GM23248 (cell line): ENCODE data around the gene LRAT. TPM values are rescaled to one million over a fixed set of nuclear protein-coding genes. Genes with fewer than 3 reads are reported as not detected.

Experiments
- DNase-seq: peaks from one replicate; pipeline ENCODE4 v3.0.0-alpha.2; 2015
- H2AFZ ChIP-seq: fragments of 200-600 bp; sonication (generic); 2 replicates; pipeline ENCODE4 v1.6.1; 2016; ENCODE audit warnings: antibody characterized with exemption
- H3F3A ChIP-seq: fragments of 200-600 bp; sonication (generic); 2 replicates; pipeline ENCODE4 v1.6.1; 2016; ENCODE audit warnings: mild to moderate bottlenecking, antibody characterized with exemption, mixed run types; ENCODE audit not compliant: insufficient read depth
- H3K27ac ChIP-seq: fragments of 200-600 bp; sonication (generic); 2 replicates; pipeline ENCODE4 v1.5.1; 2016; ENCODE audit warnings: mild to moderate bottlenecking
- H3K27me3 ChIP-seq: fragments of 200-600 bp; sonication (generic); replicated peaks from 2 replicates; pipeline ENCODE4 v1.6.1; 2016; ENCODE audit warnings: mild to moderate bottlenecking; ENCODE audit not compliant: insufficient read depth
- H3K36me3 ChIP-seq: fragments of 200-600 bp; sonication (generic); 2 replicates; pipeline ENCODE4 v1.6.1; 2016; ENCODE audit warnings: low read depth, mild to moderate bottlenecking
- H3K4me1 ChIP-seq: fragments of 200-600 bp; sonication (generic); 2 replicates; pipeline ENCODE4 v1.6.1; 2016; ENCODE audit warnings: mild to moderate bottlenecking; ENCODE audit not compliant: insufficient read depth
- H3K4me2 ChIP-seq: fragments of 200-600 bp; sonication (generic); one replicate; pipeline ENCODE4 v1.6.1; 2016; ENCODE audit warnings: mild to moderate bottlenecking; ENCODE audit not compliant: unreplicated experiment
- H3K4me3 ChIP-seq: fragments of 200-600 bp; sonication (generic); 2 replicates; pipeline ENCODE4 v1.5.1; 2016; ENCODE audit warnings: mild to moderate bottlenecking
- H3K79me2 ChIP-seq: fragments of 200-600 bp; sonication (generic); 2 replicates; pipeline ENCODE4 v1.6.1; 2016; ENCODE audit warnings: mild to moderate bottlenecking; ENCODE audit not compliant: insufficient read depth
- H3K9ac ChIP-seq: fragments of 200-600 bp; sonication (generic); 2 replicates; pipeline ENCODE4 v1.6.1; 2016; ENCODE audit warnings: mild to moderate bottlenecking
- H3K9me2 ChIP-seq: fragments of 200-600 bp; sonication (generic); 2 replicates; pipeline ENCODE4 v1.6.1; 2016; ENCODE audit warnings: mixed run types, mild to moderate bottlenecking, moderate library complexity; ENCODE audit not compliant: insufficient read depth
- H3K9me3 ChIP-seq: fragments of 200-600 bp; sonication (generic); one replicate; pipeline ENCODE4 v1.6.1; 2017; ENCODE audit warnings: low read depth
- H4K20me1 ChIP-seq: fragments of 200-600 bp; sonication (generic); 2 replicates; pipeline ENCODE4 v1.6.0; 2016; ENCODE audit not compliant: insufficient read depth
- EZH2 ChIP-seq: fragments of 200-600 bp; sonication (generic); IDR thresholded peaks from 2 replicates; pipeline ENCODE4 v1.6.1; 2018; ENCODE audit warnings: antibody characterized with exemption, mild to moderate bottlenecking; ENCODE audit not compliant: insufficient read depth, poor library complexity, severe bottlenecking
- EZH2phosphoT487 ChIP-seq: fragments of 200-600 bp; sonication (generic); IDR thresholded peaks from 2 replicates; pipeline ENCODE4 v1.6.1; 2018; ENCODE audit warnings: antibody characterized with exemption, moderate library complexity, mild to moderate bottlenecking, low read depth; ENCODE audit not compliant: insufficient read depth
- WGBS, 2 experiments: methylation state at CpG; one replicate each; pipeline ENCODE4 v1.1.6; 2015 to 2017; ENCODE audit warnings: low lambda C conversion rate in 2 of 2, low coverage in 1 of 2; ENCODE audit errors: missing lambda C conversion rate in 2 of 2; 5-methylcytosine and 5-hydroxymethylcytosine counted together
- in situ Hi-C: fragments of 300-500 bp; cut with MboI; formaldehyde crosslinking; loops from 2 replicates; pipeline ENCODE4 v1.15.0; 2020
- polyA plus RNA-seq: library from polyadenylated mRNA; unstranded; fragments of >200 nt; fragmentation: Nextera tagmentation; extraction: Ambion mirVana; gene quantifications from 2 replicates; pipeline ENCODE4 v1.2.1, GENCODE V29; 2016
- total RNA-seq: library from RNA; depleted of rRNA; stranded (reverse); fragments of >200 nt; shearing (Covaris generic); gene quantifications from 2 replicates; pipeline ENCODE4 v1.2.3, GENCODE V29; 2014

The LRAT gene
- total and polyA plus RNA-seq, 2 experiments from 2014 or later, result 0.13 TPM; not detected in 1

GRCh38 chr4:154714339-154715040 is 29.3 kb upstream of the LRAT start:
- Histone ChIP-seq H3F3A (no peaks in the 10 kb centered on the region), H3K9me2 (no peaks in the 10 kb centered on the region), H2AFZ (no peak overlapping the region), H3K36me3 (no peaks in the 10 kb centered on the region), H3K4me1 (no peaks in the 10 kb centered on the region), H3K9me3 (no peaks in the 10 kb centered on the region), H4K20me1 (no peaks in the 10 kb centered on the region), H3K79me2 (no peaks in the 10 kb centered on the region), H3K9ac (no peak overlapping the region), H3K27ac (no peak overlapping the region), H3K4me3 (no peak overlapping the region), H3K4me2 (no peak overlapping the region), H3K27me3 (no peaks in the 10 kb centered on the region; the same call in 1 of the 2 replicates)
- TF ChIP-seq EZH2phosphoT487 (no peak), EZH2 (no peak)
- WGBS, 2 experiments, result 13 to 18% methylated on average over 4 of the region's 4 CpGs
- in situ Hi-C loops, result no loop called here
- DNase-seq, result no peak

- Histone ChIP-seq H3K27me3 (no peaks in the 10 kb centered on the region; the same call in 1 of the 2 replicates), H4K20me1 (no peaks in the 10 kb centered on the region), H3K4me3 (no peak overlapping the region), H2AFZ (no peak overlapping the region), H3K4me1 (no peaks in the 10 kb centered on the region), H3K79me2 (no peaks in the 10 kb centered on the region), H3K9me3 (no peaks in the 10 kb centered on the region), H3K9ac (no peak overlapping the region), H3K27ac (no peak overlapping the region), H3K36me3 (no peaks in the 10 kb centered on the region), H3F3A (no peaks in the 10 kb centered on the region), H3K4me2 (no peak overlapping the region), H3K9me2 (no peaks in the 10 kb centered on the region)
- no peak for TF ChIP-seq EZH2
- peak; percentile 45 for DNase-seq
- in situ Hi-C loops, result no loop called here
- WGBS, 2 experiments, result 19 to 21% methylated on average over 4 of the region's 4 CpGs
Observed at GRCh38 chr4:154719087-154719486, 24.7 kb upstream of the LRAT start.

- WGBS, 2 experiments, result 41 to 43% methylated on average over 2 of the region's 2 CpGs
- in situ Hi-C loops, result no loop called here
- no peaks in the 10 kb centered on the region for H3K4me1 ChIP-seq
- no peak overlapping the region for H3K4me2 ChIP-seq
- TF ChIP-seq EZH2 (no peak), EZH2phosphoT487 (no peak)
- no peak overlapping the region for H2AFZ ChIP-seq
- DNase-seq, result no peak
- no peaks in the 10 kb centered on the region for H3K9me2 ChIP-seq
- no peak overlapping the region for H3K4me3 ChIP-seq
- H3K79me2 ChIP-seq, result no peaks in the 10 kb centered on the region
- no peaks in the 10 kb centered on the region for H3K9me3 ChIP-seq
- no peaks in the 10 kb centered on the region for H4K20me1 ChIP-seq
- no peak overlapping the region for H3K9ac ChIP-seq
- H3K27ac ChIP-seq, result no peak overlapping the region
- no peaks in the 10 kb centered on the region for H3K36me3 ChIP-seq
- no peaks in the 10 kb centered on the region; the same call in 1 of the 2 replicates for H3K27me3 ChIP-seq
- no peaks in the 10 kb centered on the region for H3F3A ChIP-seq
Observed at GRCh38 chr4:154720123-154720522, 23.7 kb upstream of the LRAT start.

- DNase-seq, result no peak
- TF ChIP-seq EZH2phosphoT487, result no peak
- TF ChIP-seq EZH2, result no peak
- no peaks in the 10 kb centered on the region for H4K20me1 ChIP-seq
- H3K27ac ChIP-seq, result no peak overlapping the region
- H3F3A ChIP-seq, result no peaks in the 10 kb centered on the region
- no peak overlapping the region for H2AFZ ChIP-seq
- WGBS, 2 experiments, result 62 to 74% methylated on average over 3 of the region's 3 CpGs
- no peaks in the 10 kb centered on the region for H3K9me3 ChIP-seq
- no peaks in the 10 kb centered on the region; the same call in 1 of the 2 replicates for H3K27me3 ChIP-seq
- H3K9me2 ChIP-seq, result no peaks in the 10 kb centered on the region
- no peaks in the 10 kb centered on the region for H3K79me2 ChIP-seq
- H3K36me3 ChIP-seq, result no peaks in the 10 kb centered on the region
- no peaks in the 10 kb centered on the region for H3K4me1 ChIP-seq
- H3K4me3 ChIP-seq, result no peak overlapping the region
- no peak overlapping the region for H3K4me2 ChIP-seq
- in situ Hi-C loops, result no loop called here
- H3K9ac ChIP-seq, result no peak overlapping the region
Observed at GRCh38 chr4:154720618-154721267, 23.1 kb upstream of the LRAT start.
